ENCODE data around the gene CCDC85C. TPM values are rescaled to one million over a fixed set of nuclear protein-coding genes. Genes with fewer than 3 reads are reported as not detected.

Gene CCDC85C
- polyA plus RNA-seq, 3 donors, result 23.7 to 27.9 (median 25.4) TPM

GRCh38 chr14:99461411-99462085 lies 142.5 kb downstream of the CCDC85C start:
- DNase-seq (ENCODE audit: low read depth in 3 of 3, low spot score in 2 of 3), result no peak

- DNase-seq (ENCODE audit: low read depth in 3 of 3, low spot score in 2 of 3), result no peak
These were observed 143.2 kb downstream of the CCDC85C start for GRCh38 chr14:99460793-99461192.

- no peak for DNase-seq (ENCODE audit: low read depth in 3 of 3, low spot score in 2 of 3)
These were observed 144.4 kb downstream of the CCDC85C start for GRCh38 chr14:99459481-99460100.

- no peak for DNase-seq (ENCODE audit: low read depth in 3 of 3, low spot score in 2 of 3)
These were observed 149.8 kb downstream of the CCDC85C start for GRCh38 chr14:99454246-99454645.

GRCh38 chr14:99452968-99453367 lies 151.0 kb downstream of the CCDC85C start:
- no peak for DNase-seq (ENCODE audit: low read depth in 3 of 3, low spot score in 2 of 3)

- no peak for DNase-seq (ENCODE audit: low read depth in 3 of 3, low spot score in 2 of 3)
These were observed 152.8 kb downstream of the CCDC85C start for GRCh38 chr14:99451234-99451633.

GRCh38 chr14:99450266-99450665 lies 153.7 kb downstream of the CCDC85C start:
- no peak for DNase-seq (ENCODE audit: low read depth in 3 of 3, low spot score in 2 of 3)

Other genes with a start within 250 kb of the CCDC85C start
- 10 to 100 TPM; 59.1 to 66.2 (median 65.6) TPM for gene SETD3, start 123.3 kb downstream of the CCDC85C start, polyA plus RNA-seq (ENCODE audit: insufficient read length in 3 of 3)
- 10 to 100 TPM; 39.0 to 47.2 (median 40.4) TPM for gene CCNK, start 122.8 kb downstream of the CCDC85C start, polyA plus RNA-seq (ENCODE audit: insufficient read length in 3 of 3)
- gene HHIPL1, start 40.9 kb upstream of the CCDC85C start, polyA plus RNA-seq (ENCODE audit: insufficient read length in 3 of 3), result 1 to 10 TPM; 1.3 to 1.5 (median 1.3) TPM
- gene CYP46A1, start 80.1 kb upstream of the CCDC85C start, polyA plus RNA-seq (ENCODE audit: insufficient read length in 3 of 3), result 1 to 10 TPM; 1.1 to 1.6 (median 1.4) TPM
- 10 to 100 TPM; 37.6 to 44.8 (median 38.0) TPM for gene EML1, start 189.2 kb upstream of the CCDC85C start, polyA plus RNA-seq (ENCODE audit: insufficient read length in 3 of 3)

Data from right renal cortex interstitium (tissue), 3 donors.